Ovary (tissue), 3 donors: ENCODE data around the gene FBXO46.

Experiments used
- POLR2A ChIP-seq: fragments of 450-650 bp; IDR thresholded peaks from one replicate; pipeline ENCODE4 v1.6.1; 2017; ENCODE audit warnings: antibody characterized with exemption, mild to moderate bottlenecking, moderate library complexity
- TF ChIP-seq, protein P1 (sequence below), 3 donors: fragments of 450-650 bp in 2 of 3; fragments of 200-600 bp in 1 of 3; IDR thresholded peaks; one replicate each; pipeline versions ENCODE4 v1.5.1 to v1.8.0; 2016 to 2022; ENCODE audit warnings: antibody characterized with exemption in 3 of 3, mild to moderate bottlenecking in 1 of 3
- donor health status: DM: no; HTN: no; CAD: no.

DNA sequence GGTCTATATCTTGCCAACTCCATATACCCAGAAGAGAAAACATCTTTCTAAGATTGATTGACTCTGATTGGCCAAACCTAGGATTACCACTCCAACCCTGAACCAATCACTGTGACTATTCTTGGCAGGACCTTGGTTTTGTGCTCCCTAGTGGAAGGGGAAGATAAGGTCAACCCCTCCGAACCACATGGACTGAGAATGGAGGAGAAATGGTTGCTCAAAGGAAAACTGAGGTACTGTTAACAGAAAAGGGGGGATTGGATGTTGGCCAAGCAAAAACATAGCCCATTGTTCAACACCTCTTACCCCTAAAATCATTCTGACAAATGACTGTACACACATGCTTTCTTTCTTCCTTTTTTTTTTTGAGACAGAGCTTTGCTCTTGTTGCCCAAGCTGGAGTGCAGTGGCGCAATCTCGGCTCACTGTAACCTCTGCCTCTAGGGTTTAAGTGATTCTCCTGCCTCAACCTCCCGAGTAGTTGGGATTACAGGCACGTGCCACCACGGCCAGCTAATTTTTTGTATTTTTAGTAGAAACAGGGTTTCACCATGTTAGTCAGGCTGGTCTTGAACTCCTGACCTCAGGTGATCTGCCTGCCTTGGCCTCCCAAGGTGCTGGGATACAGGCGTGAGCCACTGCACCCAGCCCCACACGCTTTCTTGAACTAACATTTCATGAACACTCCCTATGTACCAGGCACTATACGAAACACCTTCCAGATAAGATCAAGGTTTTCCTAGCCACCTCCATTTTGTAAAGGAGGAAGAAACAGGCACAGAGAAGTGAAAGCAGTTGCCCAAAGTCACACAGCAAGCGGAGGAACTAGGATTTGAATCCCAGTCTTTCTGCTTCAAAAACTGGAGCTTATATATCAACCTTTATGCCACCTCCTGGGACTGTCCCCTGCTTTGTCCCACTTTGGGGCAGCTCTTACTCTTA lies 9.1 kb upstream of the FBXO46 start:
- TF ChIP-seq, protein P1, sequence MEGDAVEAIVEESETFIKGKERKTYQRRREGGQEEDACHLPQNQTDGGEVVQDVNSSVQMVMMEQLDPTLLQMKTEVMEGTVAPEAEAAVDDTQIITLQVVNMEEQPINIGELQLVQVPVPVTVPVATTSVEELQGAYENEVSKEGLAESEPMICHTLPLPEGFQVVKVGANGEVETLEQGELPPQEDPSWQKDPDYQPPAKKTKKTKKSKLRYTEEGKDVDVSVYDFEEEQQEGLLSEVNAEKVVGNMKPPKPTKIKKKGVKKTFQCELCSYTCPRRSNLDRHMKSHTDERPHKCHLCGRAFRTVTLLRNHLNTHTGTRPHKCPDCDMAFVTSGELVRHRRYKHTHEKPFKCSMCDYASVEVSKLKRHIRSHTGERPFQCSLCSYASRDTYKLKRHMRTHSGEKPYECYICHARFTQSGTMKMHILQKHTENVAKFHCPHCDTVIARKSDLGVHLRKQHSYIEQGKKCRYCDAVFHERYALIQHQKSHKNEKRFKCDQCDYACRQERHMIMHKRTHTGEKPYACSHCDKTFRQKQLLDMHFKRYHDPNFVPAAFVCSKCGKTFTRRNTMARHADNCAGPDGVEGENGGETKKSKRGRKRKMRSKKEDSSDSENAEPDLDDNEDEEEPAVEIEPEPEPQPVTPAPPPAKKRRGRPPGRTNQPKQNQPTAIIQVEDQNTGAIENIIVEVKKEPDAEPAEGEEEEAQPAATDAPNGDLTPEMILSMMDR (IDR thresholded peaks at IDR 0.05): no peak
- no peak for TF ChIP-seq POLR2A
